GM15510 (cell line): ENCODE measurements around the gene SLX9.

Source experiments
- POLR2A ChIP-seq: IDR thresholded peaks from 3 replicates; pipeline ENCODE4 v1.6.1; 2011; ENCODE audit warnings: borderline replicate concordance; ENCODE audit not compliant: insufficient read length; ENCODE audit errors: extremely low read depth

SLX9 gene

GRCh38 chr21:44899768-44900558 is 39.9 kb upstream of the SLX9 start:
- no peak for TF ChIP-seq POLR2A

DNA sequence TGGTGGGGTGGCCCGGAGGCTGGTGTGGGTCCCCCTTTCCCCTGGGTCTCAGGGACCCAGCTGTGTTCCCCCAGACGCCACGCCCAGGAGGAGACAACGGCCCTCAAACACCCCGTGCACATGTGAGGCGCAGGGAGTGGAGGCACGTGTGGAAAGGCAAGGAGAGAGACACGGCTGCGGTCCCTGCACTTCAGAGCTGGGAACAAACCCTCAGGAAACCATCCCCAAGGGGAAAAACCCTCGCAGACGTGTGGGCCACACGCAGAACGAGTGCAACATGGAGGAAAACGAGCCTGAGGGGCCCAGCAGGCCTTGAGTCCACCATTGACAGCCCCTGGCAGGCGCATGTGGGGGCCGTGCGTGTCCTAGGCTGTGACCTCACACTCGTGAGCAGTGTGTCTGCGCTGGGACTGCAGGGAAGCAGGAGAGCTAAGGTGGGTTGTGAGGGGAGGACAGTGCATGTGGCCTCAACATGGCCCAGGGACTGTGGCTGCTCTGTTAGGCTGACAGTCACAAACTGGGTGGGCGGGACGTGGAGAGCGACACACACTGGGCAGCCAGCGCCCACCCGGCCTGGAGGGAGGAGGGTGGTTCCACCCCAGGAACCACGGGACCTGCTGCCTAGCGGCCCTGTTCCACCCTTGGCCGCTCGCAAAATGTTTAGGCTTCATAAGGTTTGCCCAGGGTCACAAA is 39.1 kb upstream of the SLX9 start:
- TF ChIP-seq POLR2A = no peak

DNA sequence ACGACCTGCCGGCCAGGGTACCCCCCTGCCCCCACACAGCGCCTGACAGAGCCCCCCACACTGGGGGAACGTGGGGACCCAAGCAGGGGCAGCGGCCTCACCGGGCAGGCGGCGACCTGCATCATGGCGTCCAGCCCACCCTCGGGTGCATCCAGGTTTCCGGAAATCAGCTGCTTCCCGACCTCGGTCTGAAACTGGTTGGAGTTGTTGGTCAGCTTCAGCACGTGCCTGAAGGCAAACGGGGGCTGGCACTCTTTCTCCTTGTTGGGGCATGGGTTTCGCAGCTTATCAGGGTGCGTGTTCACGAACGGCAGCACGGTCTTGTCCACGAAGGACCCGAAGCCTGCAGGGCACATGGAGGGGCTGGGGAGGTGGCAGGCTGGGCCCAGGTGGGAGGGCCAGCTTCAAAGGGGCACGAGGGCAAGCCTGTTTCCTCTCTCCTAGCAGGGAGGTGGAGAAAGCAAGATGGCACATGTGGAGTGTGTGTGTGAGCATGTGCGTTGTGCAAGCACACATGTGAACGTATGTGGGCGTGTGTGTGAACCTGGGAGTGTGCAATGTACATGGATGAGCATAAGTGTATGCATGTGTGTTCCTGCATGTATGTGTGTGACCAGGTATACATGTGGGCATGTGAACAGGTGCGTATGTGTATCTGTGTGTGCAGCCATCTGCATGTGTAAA is 38.3 kb upstream of the SLX9 start:
- no peak for TF ChIP-seq POLR2A

- no peak for TF ChIP-seq POLR2A
These were observed 37.4 kb upstream of the SLX9 start for GRCh38 chr21:44902268-44903049.

- TF ChIP-seq POLR2A = no peak
These were observed 36.7 kb upstream of the SLX9 start for GRCh38 chr21:44903050-44903685.

GRCh38 chr21:44903689-44904088 is 36.1 kb upstream of the SLX9 start:
- TF ChIP-seq POLR2A = no peak

GRCh38 chr21:44904141-44904923 is 35.5 kb upstream of the SLX9 start:
- TF ChIP-seq POLR2A = no peak

DNA sequence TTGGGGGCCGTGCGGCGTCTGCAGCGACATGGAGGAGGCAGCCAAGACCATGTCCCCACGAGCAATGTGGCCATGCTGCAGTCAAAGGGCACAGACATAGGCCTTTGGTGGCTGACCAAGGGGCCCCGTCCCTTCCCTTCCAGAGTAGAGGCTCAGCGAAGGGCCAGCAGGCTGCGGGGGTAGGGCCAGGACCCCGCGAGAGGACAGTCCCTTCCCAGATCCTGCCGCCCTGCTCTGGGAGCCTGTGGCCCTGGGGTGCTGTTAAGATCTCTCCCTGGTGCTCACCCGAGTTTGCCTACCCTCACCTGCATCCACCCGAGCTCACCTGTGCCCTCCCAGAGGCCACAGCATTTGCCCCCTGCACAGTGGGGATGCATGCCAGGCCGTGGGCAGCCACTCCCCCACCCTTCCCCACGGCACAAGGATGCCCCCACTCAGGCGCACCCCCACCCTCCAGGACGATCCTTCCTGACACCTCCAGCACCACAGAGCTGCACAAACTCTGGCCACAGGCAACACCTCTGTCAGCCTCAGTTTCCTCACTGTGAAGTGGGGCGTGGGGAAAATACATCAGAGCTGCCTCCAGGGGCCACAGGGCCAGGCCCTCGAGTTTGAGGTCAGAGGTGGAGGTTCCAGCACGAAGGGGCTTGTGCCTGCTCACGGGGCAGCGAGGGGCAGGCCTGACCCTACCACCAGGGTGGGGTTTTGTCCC is 34.7 kb upstream of the SLX9 start:
- no peak for TF ChIP-seq POLR2A

- TF ChIP-seq POLR2A = no peak
These were observed 34.1 kb upstream of the SLX9 start for GRCh38 chr21:44905728-44906090.

DNA sequence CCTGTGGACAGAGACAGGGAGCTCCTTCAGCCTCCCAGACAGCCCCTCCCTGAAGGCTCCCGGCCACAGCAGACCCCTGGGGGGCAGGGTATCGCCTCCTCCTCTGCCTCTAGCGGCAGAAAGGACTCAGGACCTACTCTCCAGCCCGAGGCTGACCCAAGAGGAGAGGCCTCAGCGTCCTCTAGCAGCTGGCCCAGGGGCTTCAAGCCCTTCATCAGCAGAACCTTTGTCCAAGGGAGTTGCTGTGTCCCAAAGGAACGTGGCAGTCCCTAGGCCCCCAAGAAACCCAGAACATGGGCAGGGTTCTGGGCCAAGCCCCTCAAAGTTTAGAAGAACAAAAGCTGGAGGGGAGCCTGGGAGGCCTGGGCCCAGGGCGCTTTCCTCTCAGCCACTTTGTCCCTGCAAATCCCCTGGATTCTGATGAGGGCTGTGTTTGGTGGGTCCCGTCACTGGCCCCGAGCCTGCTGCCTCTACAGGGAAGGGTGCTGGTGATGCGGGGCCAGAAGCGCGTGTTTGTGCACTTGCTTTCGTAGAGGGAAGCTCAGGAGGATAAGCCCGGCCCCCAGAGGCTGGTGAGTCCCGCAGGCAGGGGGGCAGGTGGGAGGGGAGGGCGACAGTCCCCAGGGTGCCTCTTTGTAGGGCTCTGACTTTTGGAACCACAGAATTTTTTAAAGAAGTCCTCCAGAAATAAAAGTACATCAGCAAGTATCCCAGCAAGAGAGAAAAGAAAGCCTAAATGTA is 32.4 kb upstream of the SLX9 start:
- no peak for TF ChIP-seq POLR2A

DNA sequence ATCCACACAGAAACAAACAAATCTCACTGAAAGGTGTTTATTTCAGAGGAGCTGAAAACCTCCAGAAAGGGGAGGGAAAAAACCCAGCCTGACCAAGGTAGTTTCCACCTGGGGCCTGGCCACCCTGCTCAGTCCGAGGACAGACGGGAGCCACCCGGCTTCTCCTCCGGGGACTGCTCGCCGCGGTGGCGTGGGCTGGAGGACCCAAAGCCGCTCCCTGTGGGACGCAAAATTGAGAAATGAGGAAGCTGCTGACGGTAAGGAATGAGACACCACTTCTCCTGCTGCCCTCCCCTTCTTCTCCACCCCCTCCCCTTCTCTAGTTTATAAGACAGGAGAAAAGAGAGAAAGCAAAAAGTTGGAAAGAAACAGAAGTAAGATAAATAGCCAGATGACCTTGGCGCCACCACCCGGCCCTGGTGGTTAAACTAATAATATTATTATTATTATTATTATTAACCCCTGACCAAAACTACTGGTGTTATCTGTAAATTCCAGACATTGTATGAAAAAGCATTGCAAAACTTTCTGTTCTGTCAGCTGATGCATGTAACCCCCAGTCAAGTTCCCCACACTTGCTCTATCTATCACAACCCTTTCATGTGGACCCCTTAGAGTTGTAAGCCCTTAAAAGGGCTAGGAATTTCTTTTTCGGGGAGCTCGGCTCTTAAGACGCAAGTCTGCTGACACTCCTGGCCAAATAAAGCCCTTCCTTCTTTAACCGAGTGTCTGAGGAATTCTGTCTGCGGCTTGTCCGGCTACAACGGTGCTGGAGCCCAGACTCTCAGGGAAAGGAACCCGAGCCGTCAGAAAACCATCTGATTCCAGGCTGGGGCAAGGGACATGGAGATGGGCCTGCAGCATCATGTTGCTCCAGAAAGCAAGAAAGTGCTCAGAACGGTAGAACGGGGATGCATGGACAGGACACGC is 31.6 kb upstream of the SLX9 start:
- no peak for TF ChIP-seq POLR2A

GRCh38 chr21:44908908-44909307 is 30.9 kb upstream of the SLX9 start:
- no peak for TF ChIP-seq POLR2A

DNA sequence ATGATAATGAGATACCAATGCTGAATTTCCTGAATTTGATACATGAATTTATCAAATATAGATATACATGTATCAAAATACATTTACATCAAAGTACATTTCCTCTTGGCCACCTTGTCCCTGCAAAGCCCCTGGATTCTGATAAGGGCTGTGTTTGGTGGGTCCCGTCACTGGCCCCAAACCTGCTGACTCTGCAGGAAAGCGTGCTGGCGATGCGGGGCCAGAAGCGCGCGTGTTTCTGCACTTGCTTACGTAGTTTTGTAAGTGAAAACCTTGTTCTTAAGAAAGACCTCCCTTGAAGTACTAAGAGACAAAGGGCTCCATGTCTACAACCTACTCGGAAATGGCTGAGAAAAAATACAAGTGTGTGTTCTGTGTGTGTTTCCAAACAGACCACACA is 30.1 kb upstream of the SLX9 start:
- no peak for TF ChIP-seq POLR2A
